Coronary artery (tissue), 2 donors: ENCODE measurements around the gene SUN2.

Experiments used
- DNase-seq: peaks from one replicate; pipeline ENCODE4 v3.0.0-alpha.2; 2017; ENCODE audit warnings: low spot score
- H3K27ac ChIP-seq, 2 donors: fragments of 200-600 bp; sonication (generic); one replicate each; pipeline ENCODE4 v1.5.1; 2016 to 2019
- H3K4me3 ChIP-seq: fragments of 200-600 bp; sonication (generic); 2 replicates; pipeline ENCODE4 v1.5.1; 2016; ENCODE audit warnings: mild to moderate bottlenecking, moderate library complexity
- CTCF ChIP-seq: fragments of 200-600 bp; sonication (generic); IDR thresholded peaks from one replicate; pipeline ENCODE4 v1.5.1; 2019; ENCODE audit warnings: antibody characterized with exemption

Gene SUN2

GRCh38 chr22:38710866-38711265 lies 44.9 kb downstream of the SUN2 start:
- Histone ChIP-seq H3K4me3 (no peak overlapping the region), H3K27ac (no peak overlapping the region)
- no peak for DNase-seq
- TF ChIP-seq CTCF, result no peak

- no peak for DNase-seq
- no peak overlapping the region for H3K4me3 ChIP-seq
- no peak for TF ChIP-seq CTCF
- no peak overlapping the region for H3K27ac ChIP-seq
These were observed 45.4 kb downstream of the SUN2 start for GRCh38 chr22:38710351-38710750.

- DNase-seq, result no peak
- Histone ChIP-seq H3K27ac (no peak overlapping the region), H3K4me3 (no peak overlapping the region)
- no peak for TF ChIP-seq CTCF
These were observed 46.5 kb downstream of the SUN2 start for GRCh38 chr22:38709306-38709705.

- no peak overlapping the region for H3K27ac ChIP-seq
- peak overlapping the region; percentile 98 for H3K4me3 ChIP-seq
- TF ChIP-seq CTCF, result no peak
- no peak for DNase-seq
These were observed 47.8 kb downstream of the SUN2 start for GRCh38 chr22:38707984-38708383.

GRCh38 chr22:38707346-38707745 lies 48.5 kb downstream of the SUN2 start:
- no peak for TF ChIP-seq CTCF
- Histone ChIP-seq H3K27ac (peak overlapping the region in 1 of 2 donors; percentile 14), H3K4me3 (peak overlapping the region; percentile 98)
- DNase-seq, result no peak

GRCh38 chr22:38706901-38707195 lies 49.0 kb downstream of the SUN2 start:
- Histone ChIP-seq H3K4me3 (peak overlapping the region; percentile 98), H3K27ac (peak overlapping the region; percentile 90 to 97)
- TF ChIP-seq CTCF, result no peak
- no peak for DNase-seq

GRCh38 chr22:38706101-38706900 lies 49.5 kb downstream of the SUN2 start:
- TF ChIP-seq CTCF, result no peak
- peak; percentile 83 for DNase-seq
- Histone ChIP-seq H3K27ac (peak overlapping the region; percentile 90 to 97), H3K4me3 (peak overlapping the region; percentile 98)
